HepG2 (cell line): ENCODE results near the gene WWC2. TPM values are rescaled to one million over a fixed set of nuclear protein-coding genes. Genes with fewer than 3 reads are reported as not detected.

Experiments
- ADNP ChIP-seq: sonication (generic); formaldehyde crosslinking; IDR thresholded peaks from 2 replicates; pipeline ENCODE4 v1.4.0; 2020; ENCODE audit warnings: missing genetic modification reagents
- CHD4 ChIP-seq: fragments of 200-600 bp; sonication (generic); IDR thresholded peaks from 2 replicates; pipeline ENCODE4 v1.7.0; 2017; ENCODE audit warnings: mild to moderate bottlenecking, low read length, borderline replicate concordance
- FOSL1 ChIP-seq: sonication (generic); formaldehyde crosslinking; IDR thresholded peaks from 2 replicates; pipeline ENCODE4 v1.9.0; 2021; ENCODE audit warnings: missing genetic modification reagents, borderline replicate concordance
- HOXD1 ChIP-seq: sonication (generic); formaldehyde crosslinking; IDR thresholded peaks from 2 replicates; pipeline ENCODE4 v1.5.0; 2020; ENCODE audit warnings: missing genetic modification reagents
- IKZF4 ChIP-seq: sonication (generic); formaldehyde crosslinking; IDR thresholded peaks from 2 replicates; pipeline ENCODE4 v1.5.1; 2020; ENCODE audit warnings: borderline replicate concordance, mild to moderate bottlenecking, low read depth, missing genetic modification reagents; ENCODE audit errors: not compliant biosample characterization
- MYC ChIP-seq: sonication (generic); formaldehyde crosslinking; IDR thresholded peaks from 2 replicates; pipeline ENCODE4 v1.9.0; 2021; ENCODE audit warnings: missing genetic modification reagents, borderline replicate concordance
- NFE2 ChIP-seq: sonication (generic); formaldehyde crosslinking; IDR thresholded peaks from 2 replicates; pipeline ENCODE4 v1.4.0; 2020; ENCODE audit warnings: missing genetic modification reagents
- NFRKB ChIP-seq: fragments of 450-650 bp; IDR thresholded peaks from 2 replicates; pipeline ENCODE4 v1.6.1; 2017
- RXRB ChIP-seq: IDR thresholded peaks from 2 replicates; pipeline ENCODE4 v1.6.1; 2016; ENCODE audit warnings: borderline replicate concordance, missing genetic modification reagents, missing compliant biosample characterization
- SALL1 ChIP-seq: sonication (generic); formaldehyde crosslinking; IDR thresholded peaks from 2 replicates; pipeline ENCODE4 v1.8.0; 2022; ENCODE audit warnings: mild to moderate bottlenecking, missing genetic modification reagents
- SNRNP70 ChIP-seq: fragments of 200-400 bp; formaldehyde crosslinking; IDR thresholded peaks from 2 replicates; pipeline ENCODE4 v1.6.1; 2017; ENCODE audit warnings: mild to moderate bottlenecking, low read depth, low read length, moderate library complexity
- SP140L ChIP-seq: sonication (generic); formaldehyde crosslinking; IDR thresholded peaks from 2 replicates; pipeline ENCODE4 v1.4.0; 2020; ENCODE audit warnings: missing genetic modification reagents, borderline replicate concordance
- STAG1 ChIP-seq: sonication (generic); formaldehyde crosslinking; IDR thresholded peaks from 2 replicates; pipeline ENCODE4 v1.4.0; 2020; ENCODE audit warnings: missing genetic modification reagents
- TARDBP ChIP-seq: sonication (generic); formaldehyde crosslinking; IDR thresholded peaks from 2 replicates; pipeline ENCODE4 v1.8.0; 2022; ENCODE audit warnings: mild to moderate bottlenecking, missing genetic modification reagents
- ZFP62 ChIP-seq: sonication (generic); formaldehyde crosslinking; IDR thresholded peaks from 2 replicates; pipeline ENCODE4 v1.4.0; 2020; ENCODE audit warnings: missing genetic modification reagents
- ZNF101 ChIP-seq: sonication (generic); formaldehyde crosslinking; IDR thresholded peaks from 2 replicates; pipeline ENCODE4 v1.4.0; 2020; ENCODE audit warnings: mild to moderate bottlenecking, low read depth, missing genetic modification reagents, borderline replicate concordance
- ZNF282 ChIP-seq: fragments of 450-650 bp; IDR thresholded peaks from 2 replicates; pipeline ENCODE4 v1.6.1; 2018; ENCODE audit not compliant: partially characterized antibody
- ZNF496 ChIP-seq: sonication (generic); formaldehyde crosslinking; IDR thresholded peaks from 2 replicates; pipeline ENCODE4 v1.8.1; 2023; ENCODE audit warnings: mild to moderate bottlenecking, moderate library complexity, missing genetic modification reagents; ENCODE audit not compliant: insufficient replicate concordance
- ZNF670 ChIP-seq: sonication (generic); formaldehyde crosslinking; IDR thresholded peaks from 2 replicates; pipeline ENCODE4 v1.8.0; 2022; ENCODE audit warnings: mild to moderate bottlenecking, missing genetic modification reagents, borderline replicate concordance
- ZNF724P ChIP-seq: sonication (generic); formaldehyde crosslinking; IDR thresholded peaks from 2 replicates; pipeline ENCODE4 v1.8.0; 2022; ENCODE audit warnings: missing genetic modification reagents, borderline replicate concordance
- ZNF781 ChIP-seq: sonication (generic); formaldehyde crosslinking; IDR thresholded peaks from 2 replicates; pipeline ENCODE4 v1.5.1; 2020; ENCODE audit warnings: borderline replicate concordance, mild to moderate bottlenecking, missing genetic modification reagents; ENCODE audit errors: not compliant biosample characterization
- polyA plus RNA-seq, 8 experiments: library from polyadenylated mRNA; depleted of rRNA in 3 of 8; stranded (reverse) in 7 of 8; unstranded in 1 of 8; fragments of >200 nt; fragmentation: Illumina TruSeq in 4 of 8; extraction: Trizol in 4 of 8; gene quantifications; 2 replicates each; pipeline versions ENCODE4 v1.2.1 to v1.2.3, GENCODE V29; 2011 to 2016; ENCODE audit warnings: low read depth in 4 of 8, missing spikeins in 1 of 8, mixed read lengths in 1 of 8; ENCODE audit not compliant: insufficient read depth in 1 of 8
- total RNA-seq, 5 experiments: library from RNA; depleted of rRNA; stranded (reverse); fragments of >200 nt; fragmentation: Illumina TruSeq; extraction: Trizol; gene quantifications; 2 replicates each; pipeline ENCODE4 v1.2.3, GENCODE V29; 2016; ENCODE audit warnings: low read depth in 1 of 5
- TF ChIP-seq, protein P1 (sequence below): sonication (generic); formaldehyde crosslinking; IDR thresholded peaks from 2 replicates; pipeline ENCODE4 v1.8.0; 2023; ENCODE audit warnings: mild to moderate bottlenecking, missing genetic modification reagents
- TF ChIP-seq, protein P2 (sequence below): sonication (generic); formaldehyde crosslinking; IDR thresholded peaks from 2 replicates; pipeline ENCODE4 v1.9.0; 2022; ENCODE audit warnings: missing genetic modification reagents, mild to moderate bottlenecking, borderline replicate concordance
- TF ChIP-seq, protein P3 (sequence below): conservative IDR thresholded peaks from 2 replicates; pipeline ENCODE4 v1.6.1; 2018; ENCODE audit warnings: missing genetic modification reagents

WWC2 gene
- total and polyA plus RNA-seq, 2 of the 13 experiments (the other 11 are each of a cell fraction or from before 2014, with no cell fraction given) = 40.0 to 50.1 TPM

DNA sequence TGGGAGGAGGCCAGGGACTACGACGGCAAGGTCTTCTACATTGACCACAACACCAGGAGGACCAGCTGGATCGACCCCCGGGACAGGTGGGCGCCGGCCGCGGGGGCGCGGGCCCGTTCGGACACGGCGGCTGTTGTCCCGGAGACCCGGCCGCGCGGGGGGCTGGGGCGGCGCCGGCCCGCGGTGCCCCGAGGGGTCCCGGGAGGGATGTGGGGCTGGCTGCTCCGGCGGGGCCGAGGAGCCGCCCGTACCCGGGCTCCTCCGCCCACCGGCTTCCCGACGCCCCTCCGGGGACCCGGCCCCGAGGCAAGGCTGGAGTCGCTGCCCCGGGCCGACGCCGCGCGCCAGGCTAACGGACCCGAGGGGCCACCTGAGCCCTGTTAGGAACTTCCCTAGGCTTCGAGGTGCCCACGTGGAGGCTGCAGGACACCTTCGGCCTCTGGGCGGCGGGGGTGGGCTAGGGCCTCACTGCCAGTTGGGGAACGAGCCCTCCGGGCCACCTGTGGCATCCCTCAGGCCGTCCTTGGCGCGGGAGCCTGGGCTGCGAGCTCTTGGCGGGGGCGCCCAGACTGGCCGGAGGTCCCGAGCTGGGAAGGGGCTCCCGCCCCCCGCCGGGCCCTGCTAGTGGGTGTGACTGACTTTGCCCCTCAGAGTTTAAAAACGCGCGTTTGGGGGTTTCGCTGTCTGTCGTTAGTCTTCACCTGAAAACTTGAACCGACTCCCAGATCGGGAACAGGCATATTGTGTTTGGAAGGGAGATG, 660 bp downstream of the WWC2 start (continued):
- TF ChIP-seq IKZF4 (CRISPR knock-in tag) (no peak), TARDBP (CRISPR knock-in tag) (no peak), SNRNP70 (no peak), ZNF724P (CRISPR knock-in tag) (no peak), FOSL1 (CRISPR knock-in tag) (no peak), ZNF282 (no peak), ZNF670 (no peak), HOXD1 (CRISPR knock-in tag) (no peak), CHD4 (no peak), NFE2 (CRISPR knock-in tag) (no peak), ZNF101 (CRISPR knock-in tag) (no peak), ZNF496 (no peak), ZFP62 (CRISPR knock-in tag) (no peak), RXRB (CRISPR knock-in tag) (no peak), NFRKB (no peak), ADNP (CRISPR knock-in tag) (no peak), ZNF781 (CRISPR knock-in tag) (peak; percentile 38), SP140L (CRISPR knock-in tag) (no peak), SALL1 (CRISPR knock-in tag) (peak; percentile 58; the same call in 1 of the 2 replicates), STAG1 (CRISPR knock-in tag) (0 out of 2 replicates have a peak, but pooled peaks have one; percentile 22), MYC (CRISPR knock-in tag) (peak; percentile 84)
- TF ChIP-seq, protein P1, sequence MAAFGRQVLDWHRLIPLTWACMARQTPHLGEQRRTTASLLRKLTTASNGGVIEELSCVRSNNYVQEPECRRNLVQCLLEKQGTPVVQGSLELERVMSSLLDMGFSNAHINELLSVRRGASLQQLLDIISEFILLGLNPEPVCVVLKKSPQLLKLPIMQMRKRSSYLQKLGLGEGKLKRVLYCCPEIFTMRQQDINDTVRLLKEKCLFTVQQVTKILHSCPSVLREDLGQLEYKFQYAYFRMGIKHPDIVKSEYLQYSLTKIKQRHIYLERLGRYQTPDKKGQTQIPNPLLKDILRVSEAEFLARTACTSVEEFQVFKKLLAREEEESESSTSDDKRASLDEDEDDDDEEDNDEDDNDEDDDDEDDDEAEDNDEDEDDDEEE (CRISPR knock-in tag) = no peak
- TF ChIP-seq, protein P2, sequence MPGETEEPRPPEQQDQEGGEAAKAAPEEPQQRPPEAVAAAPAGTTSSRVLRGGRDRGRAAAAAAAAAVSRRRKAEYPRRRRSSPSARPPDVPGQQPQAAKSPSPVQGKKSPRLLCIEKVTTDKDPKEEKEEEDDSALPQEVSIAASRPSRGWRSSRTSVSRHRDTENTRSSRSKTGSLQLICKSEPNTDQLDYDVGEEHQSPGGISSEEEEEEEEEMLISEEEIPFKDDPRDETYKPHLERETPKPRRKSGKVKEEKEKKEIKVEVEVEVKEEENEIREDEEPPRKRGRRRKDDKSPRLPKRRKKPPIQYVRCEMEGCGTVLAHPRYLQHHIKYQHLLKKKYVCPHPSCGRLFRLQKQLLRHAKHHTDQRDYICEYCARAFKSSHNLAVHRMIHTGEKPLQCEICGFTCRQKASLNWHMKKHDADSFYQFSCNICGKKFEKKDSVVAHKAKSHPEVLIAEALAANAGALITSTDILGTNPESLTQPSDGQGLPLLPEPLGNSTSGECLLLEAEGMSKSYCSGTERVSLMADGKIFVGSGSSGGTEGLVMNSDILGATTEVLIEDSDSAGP (CRISPR knock-in tag) = no peak
- TF ChIP-seq, protein P3, sequence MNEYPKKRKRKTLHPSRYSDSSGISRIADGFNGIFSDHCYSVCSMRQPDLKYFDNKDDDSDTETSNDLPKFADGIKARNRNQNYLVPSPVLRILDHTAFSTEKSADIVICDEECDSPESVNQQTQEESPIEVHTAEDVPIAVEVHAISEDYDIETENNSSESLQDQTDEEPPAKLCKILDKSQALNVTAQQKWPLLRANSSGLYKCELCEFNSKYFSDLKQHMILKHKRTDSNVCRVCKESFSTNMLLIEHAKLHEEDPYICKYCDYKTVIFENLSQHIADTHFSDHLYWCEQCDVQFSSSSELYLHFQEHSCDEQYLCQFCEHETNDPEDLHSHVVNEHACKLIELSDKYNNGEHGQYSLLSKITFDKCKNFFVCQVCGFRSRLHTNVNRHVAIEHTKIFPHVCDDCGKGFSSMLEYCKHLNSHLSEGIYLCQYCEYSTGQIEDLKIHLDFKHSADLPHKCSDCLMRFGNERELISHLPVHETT (CRISPR knock-in tag) = no peak
